GM13977 (cell line): ENCODE measurements around the gene VPS25.
A peak's percentile ranks its signal among the peaks of the same experiment; 100 is the strongest.

Experiments
- DNase-seq: peaks from one replicate; pipeline ENCODE4 v3.0.0; 2012; ENCODE audit warnings: low spot score
- CTCF ChIP-seq: IDR thresholded peaks from 2 replicates; pipeline ENCODE4 v1.5.1; 2012; ENCODE audit warnings: mild to moderate bottlenecking, control low read depth; ENCODE audit not compliant: insufficient read depth; ENCODE audit errors: extremely low read depth, missing control alignments
- in situ Hi-C: fragments of 300-500 bp; cut with MboI; formaldehyde crosslinking; loops from one replicate; pipeline ENCODE4 v1.12.0; 2022; ENCODE audit warnings: low sequenced_read_pairs, low pct_unique_long_range_greater_than_20kb, mixed read lengths, inconsistent platforms; ENCODE audit not compliant: unreplicated experiment

The VPS25 gene

GRCh38 chr17:42796066-42796758 is 23.0 kb downstream of the VPS25 start:
- no peak for DNase-seq
- in situ Hi-C loops = no loop called here
- no peak for TF ChIP-seq CTCF

DNA sequence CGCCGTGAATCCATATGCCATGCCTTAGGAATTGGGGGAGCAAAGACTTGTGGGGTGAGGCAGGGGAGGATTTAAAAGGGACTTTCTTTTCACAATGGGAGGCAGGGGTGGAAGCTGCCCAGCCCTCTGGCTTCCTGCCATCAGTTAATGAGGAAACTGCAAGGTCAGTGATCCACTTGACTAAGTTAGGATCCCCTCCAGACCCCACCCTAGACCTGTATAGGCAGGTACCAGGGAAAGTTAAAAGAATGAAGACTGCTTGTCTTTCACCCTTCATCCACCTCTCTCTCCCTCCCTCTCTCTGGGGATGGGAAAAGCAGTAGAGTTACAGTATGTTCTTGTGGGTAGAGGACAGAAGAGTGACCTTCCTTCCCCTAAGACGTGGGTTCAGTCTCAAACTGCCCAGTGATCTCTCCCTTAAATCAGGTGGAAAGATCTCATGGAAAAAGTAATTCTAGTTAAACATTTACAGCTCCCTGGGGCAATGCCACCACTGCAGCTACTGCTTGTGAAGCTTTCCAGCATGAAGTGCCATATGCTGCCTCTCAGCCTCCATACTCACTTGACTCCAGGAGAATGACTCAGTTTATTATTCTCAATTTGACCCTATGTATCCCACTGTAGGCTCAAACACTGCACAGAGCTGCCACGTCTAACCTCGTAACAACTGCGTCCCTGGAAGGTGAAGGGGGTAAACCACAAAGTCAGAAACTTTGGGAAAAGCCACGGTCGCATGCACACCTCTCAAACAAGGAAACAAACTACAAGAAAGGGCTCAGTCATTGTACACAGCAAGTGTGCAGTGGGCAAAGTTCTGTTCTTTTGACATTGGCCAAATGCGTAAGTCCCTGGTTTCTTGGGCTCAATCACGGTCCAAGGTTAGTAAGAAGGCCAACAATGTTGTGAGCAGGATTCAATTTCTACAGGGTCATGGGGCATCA is 24.1 kb downstream of the VPS25 start:
- in situ Hi-C loops = no loop called here
- TF ChIP-seq CTCF = no peak

GRCh38 chr17:42798011-42798382 is 24.7 kb downstream of the VPS25 start:
- in situ Hi-C loops = no loop called here
- DNase-seq = no peak

More for the DNA sequence above, 24.1 kb downstream of the VPS25 start:
- no peak for DNase-seq

GRCh38 chr17:42798383-42799380 is 25.4 kb downstream of the VPS25 start, which contains the start of the genes CNTD1 and COA3:
Gene CNTD1 (plus strand): TSS chr17:42798861. CDS start chr17:42799068, 207 bp downstream.
Gene COA3 (minus strand): TSS chr17:42798704. CDS start chr17:42798681, 23 bp downstream.
- TF ChIP-seq CTCF = no peak
- in situ Hi-C loops = no loop called here
- DNase-seq = peak; percentile 93

More at GRCh38 chr17:42798011-42798382, 24.7 kb downstream of the VPS25 start:
- TF ChIP-seq CTCF = no peak

- in situ Hi-C loops = no loop called here
- no peak for TF ChIP-seq CTCF
- no peak for DNase-seq
Measured at GRCh38 chr17:42803074-42803883, 30.0 kb downstream of the VPS25 start.
